Mucosa of stomach (tissue), 1 donor: Measurements from ENCODE around the gene CDH4.

ENCODE experiments used
- H3K27me3 ChIP-seq: one replicate; pipeline ENCODE4 v1.7.0; 2013; ENCODE audit warnings: mild to moderate bottlenecking, low read length; ENCODE audit not compliant: control insufficient read depth, insufficient read depth
- H3K36me3 ChIP-seq: one replicate; pipeline ENCODE4 v1.7.0; 2013; ENCODE audit warnings: low read length; ENCODE audit not compliant: control insufficient read depth, insufficient read depth
- H3K4me1 ChIP-seq: one replicate; pipeline ENCODE4 v1.7.0; 2013; ENCODE audit warnings: mild to moderate bottlenecking, low read length; ENCODE audit not compliant: control insufficient read depth, insufficient read depth
- H3K4me3 ChIP-seq: one replicate; pipeline ENCODE4 v1.7.0; 2013; ENCODE audit warnings: low read length
- H3K9ac ChIP-seq: one replicate; pipeline ENCODE4 v1.7.0; 2013; ENCODE audit warnings: mild to moderate bottlenecking, low read length, moderate library complexity
- H3K9me3 ChIP-seq: one replicate; pipeline ENCODE4 v1.7.0; 2013; ENCODE audit warnings: mild to moderate bottlenecking, low read length, moderate library complexity; ENCODE audit not compliant: control insufficient read depth
- donor health status: Pancreatic carcinoma.

CDH4 gene

DNA sequence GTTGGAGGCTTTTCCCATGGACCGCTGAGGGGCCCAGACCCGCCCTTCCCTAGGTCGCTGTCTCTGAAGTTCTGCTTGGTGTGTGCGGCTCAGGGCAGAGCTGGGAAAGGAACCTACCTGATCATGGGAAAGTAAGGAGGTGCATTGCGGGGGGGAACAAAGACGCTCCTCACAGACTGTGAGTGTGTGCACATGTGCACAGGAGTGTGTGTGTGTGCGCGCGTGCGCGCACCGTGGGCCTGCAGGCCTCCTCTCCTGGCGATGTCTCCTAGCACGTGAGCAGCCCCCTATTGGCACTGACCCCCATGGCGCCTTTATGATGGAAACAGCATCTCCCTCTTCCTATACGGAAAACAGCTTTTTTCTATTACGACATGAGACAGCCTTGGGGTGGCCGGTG, 589.5 kb downstream of the CDH4 start:
- Histone ChIP-seq H3K4me3 (no peak overlapping the region), H3K36me3 (no peaks in the 10 kb centered on the region), H3K9ac (no peak overlapping the region), H3K4me1 (no peaks in the 10 kb centered on the region), H3K27me3 (no peaks in the 10 kb centered on the region), H3K9me3 (no peaks in the 10 kb centered on the region)

DNA sequence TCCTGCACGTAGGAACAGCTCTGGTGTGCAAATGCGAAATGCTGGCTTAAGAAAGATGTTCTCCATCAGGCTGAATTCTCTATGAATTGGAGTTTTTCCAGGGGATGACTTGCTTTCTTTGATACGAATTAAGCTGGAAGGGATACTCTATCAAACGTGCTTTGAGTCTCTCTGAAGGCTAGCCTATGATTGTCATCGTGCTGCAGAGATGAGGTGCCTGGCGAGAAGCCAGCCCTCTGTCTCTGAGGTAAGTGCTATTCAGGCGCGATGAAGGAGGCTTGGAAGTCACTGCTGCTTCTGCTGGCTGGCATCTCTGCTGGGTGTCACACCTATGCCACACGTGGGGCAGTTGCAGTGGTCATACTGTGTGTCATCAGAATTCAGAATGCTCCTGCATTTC, 589.9 kb downstream of the CDH4 start:
- Histone ChIP-seq H3K36me3 (no peaks in the 10 kb centered on the region), H3K27me3 (no peaks in the 10 kb centered on the region), H3K4me1 (no peaks in the 10 kb centered on the region), H3K4me3 (no peak overlapping the region), H3K9me3 (no peaks in the 10 kb centered on the region), H3K9ac (no peak overlapping the region)

DNA sequence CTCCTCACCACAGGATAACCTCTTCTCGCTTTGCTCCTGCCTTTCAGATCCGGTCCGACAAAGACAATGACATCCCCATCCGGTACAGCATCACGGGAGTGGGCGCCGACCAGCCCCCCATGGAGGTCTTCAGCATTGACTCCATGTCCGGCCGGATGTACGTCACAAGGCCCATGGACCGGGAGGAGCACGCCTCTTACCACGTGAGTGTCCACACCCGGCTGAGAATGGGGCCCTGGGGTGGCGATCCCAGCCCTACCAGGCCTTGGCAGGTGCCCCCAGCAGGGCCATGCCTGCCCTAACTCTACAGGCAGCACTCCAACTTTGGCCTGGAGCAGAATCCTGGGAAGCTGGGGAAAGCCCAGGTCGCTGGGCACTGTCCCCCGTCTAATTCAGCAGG, 592.6 kb downstream of the CDH4 start:
- no peaks in the 10 kb centered on the region for H3K36me3 ChIP-seq
- H3K9me3 ChIP-seq: no peaks in the 10 kb centered on the region
- no peaks in the 10 kb centered on the region for H3K27me3 ChIP-seq
- H3K4me1 ChIP-seq: no peaks in the 10 kb centered on the region
- H3K4me3 ChIP-seq: no peak overlapping the region
- H3K9ac ChIP-seq: no peak overlapping the region

DNA sequence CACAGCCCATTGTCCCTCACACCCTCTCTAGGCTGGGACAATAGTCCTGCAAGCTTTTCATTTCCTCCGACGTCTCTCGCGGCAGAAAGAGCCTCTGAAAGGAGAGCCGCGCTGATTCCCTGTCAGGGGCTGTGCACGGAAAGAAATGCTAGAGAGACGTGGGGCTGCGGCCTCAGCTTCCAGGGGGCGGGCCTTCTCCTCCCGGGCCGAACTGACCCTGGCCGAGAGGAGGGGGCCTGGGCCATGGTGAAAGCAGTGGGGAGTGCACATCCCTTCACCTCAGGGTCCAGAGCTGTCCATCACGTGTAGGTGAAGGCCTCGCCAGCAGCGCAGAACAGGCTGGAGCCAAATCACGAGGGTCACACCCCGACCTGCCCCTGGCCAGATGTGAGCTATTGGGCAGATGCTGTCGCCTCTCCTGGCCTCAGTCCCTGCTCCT, 593.2 kb downstream of the CDH4 start:
- Histone ChIP-seq H3K4me1 (no peaks in the 10 kb centered on the region), H3K4me3 (no peak overlapping the region), H3K9ac (no peak overlapping the region), H3K27me3 (no peaks in the 10 kb centered on the region), H3K9me3 (no peaks in the 10 kb centered on the region), H3K36me3 (no peaks in the 10 kb centered on the region)

DNA sequence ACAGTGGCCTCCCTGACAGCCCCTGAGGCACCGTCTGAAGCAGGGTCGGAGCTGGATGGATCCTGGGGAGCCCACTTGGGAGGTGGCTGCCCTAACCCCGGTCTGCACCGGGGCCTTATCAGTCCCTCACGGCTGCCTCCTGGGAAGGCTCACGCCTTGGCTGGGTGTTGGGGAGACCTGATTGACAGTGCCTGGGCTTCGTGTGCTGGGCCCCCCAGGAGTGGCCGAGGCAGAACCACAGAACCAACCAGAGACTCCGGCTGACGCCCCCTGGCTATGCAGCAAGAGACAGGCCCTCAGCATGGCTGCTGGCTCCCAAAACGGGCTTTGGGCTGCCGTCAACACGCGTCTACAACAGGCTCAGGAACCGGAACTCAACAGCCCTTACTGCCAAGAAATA, 594.0 kb downstream of the CDH4 start:
- no peak overlapping the region for H3K9ac ChIP-seq
- no peaks in the 10 kb centered on the region for H3K27me3 ChIP-seq
- H3K36me3 ChIP-seq: no peaks in the 10 kb centered on the region
- H3K4me1 ChIP-seq: no peaks in the 10 kb centered on the region
- H3K9me3 ChIP-seq: no peaks in the 10 kb centered on the region
- no peak overlapping the region for H3K4me3 ChIP-seq

DNA sequence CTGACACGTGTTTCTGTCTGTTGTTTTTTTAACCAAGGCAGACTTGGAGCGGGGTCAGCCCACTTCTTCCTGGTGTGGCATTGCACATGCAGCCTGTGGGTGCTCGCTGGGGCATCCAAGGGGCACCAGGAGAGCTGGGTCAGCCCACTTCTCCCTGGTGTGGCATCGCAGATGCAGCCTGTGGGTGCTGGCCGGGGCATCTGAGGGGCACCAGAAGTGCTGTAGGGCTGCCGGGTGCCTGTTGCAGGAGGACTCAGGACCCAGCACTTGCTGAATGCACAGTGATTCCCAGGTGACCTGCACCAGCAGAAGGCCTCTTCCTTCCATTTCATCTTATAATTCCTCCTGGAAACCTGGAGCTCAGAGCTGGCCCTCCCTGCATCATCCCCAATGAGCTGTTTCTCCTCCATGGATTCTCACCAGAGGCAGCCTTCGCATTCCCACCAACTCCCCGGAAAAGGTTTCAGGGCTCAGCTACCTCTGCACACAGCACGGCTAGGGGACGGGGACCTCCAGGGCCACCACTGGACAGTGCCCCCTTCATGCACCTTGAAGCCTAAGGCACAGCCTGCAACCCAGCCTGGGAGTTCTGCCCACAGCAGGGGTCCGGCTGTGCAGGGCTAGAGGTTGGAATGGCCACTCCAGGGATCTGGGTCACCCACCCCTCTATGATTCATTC, 594.8 kb downstream of the CDH4 start:
- no peaks in the 10 kb centered on the region for H3K4me1 ChIP-seq
- no peaks in the 10 kb centered on the region for H3K36me3 ChIP-seq
- H3K27me3 ChIP-seq: no peaks in the 10 kb centered on the region
- H3K9ac ChIP-seq: no peak overlapping the region
- H3K9me3 ChIP-seq: no peaks in the 10 kb centered on the region
- H3K4me3 ChIP-seq: no peak overlapping the region

DNA sequence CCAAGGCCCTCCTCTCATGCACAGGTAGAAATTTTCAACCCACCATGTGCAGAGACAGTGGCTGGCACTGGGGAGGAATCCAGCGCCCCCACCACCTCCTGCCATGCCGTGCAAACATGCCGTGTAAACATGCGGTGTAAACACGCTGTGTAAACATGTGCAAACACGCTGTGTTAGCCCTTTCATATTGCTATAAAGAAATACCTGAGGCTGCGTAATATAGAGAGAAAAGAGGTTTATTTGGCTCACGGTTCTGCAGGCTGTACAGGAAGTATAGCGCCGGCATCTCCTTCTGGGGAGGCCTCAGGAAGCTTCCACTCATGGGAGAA, 595.3 kb downstream of the CDH4 start:
- no peaks in the 10 kb centered on the region for H3K9me3 ChIP-seq
- no peaks in the 10 kb centered on the region for H3K27me3 ChIP-seq
- H3K4me1 ChIP-seq: no peaks in the 10 kb centered on the region
- H3K36me3 ChIP-seq: no peaks in the 10 kb centered on the region
- no peak overlapping the region for H3K9ac ChIP-seq
- H3K4me3 ChIP-seq: no peak overlapping the region

DNA sequence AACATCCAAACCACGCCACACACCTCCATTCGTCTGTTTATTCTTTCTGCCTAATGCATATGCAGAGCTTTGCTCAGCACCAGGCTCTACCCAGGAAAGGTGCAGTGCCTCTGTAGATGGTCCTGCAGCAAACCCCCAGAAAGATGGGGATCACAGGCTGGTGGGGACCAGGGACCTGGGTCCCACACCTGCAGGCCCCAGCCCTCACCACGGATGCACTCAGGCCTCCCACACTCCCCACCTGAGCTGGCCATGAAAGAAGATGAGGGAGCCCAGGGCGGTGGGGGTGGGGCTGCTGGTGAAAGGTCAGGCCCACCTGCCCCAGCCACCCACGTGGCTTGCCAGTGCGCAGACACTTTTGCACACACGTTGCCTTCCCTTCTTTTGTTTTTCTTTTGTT, 595.9 kb downstream of the CDH4 start:
- Histone ChIP-seq H3K4me3 (no peak overlapping the region), H3K9ac (no peak overlapping the region), H3K9me3 (no peaks in the 10 kb centered on the region), H3K4me1 (no peaks in the 10 kb centered on the region), H3K27me3 (no peaks in the 10 kb centered on the region), H3K36me3 (no peaks in the 10 kb centered on the region)

DNA sequence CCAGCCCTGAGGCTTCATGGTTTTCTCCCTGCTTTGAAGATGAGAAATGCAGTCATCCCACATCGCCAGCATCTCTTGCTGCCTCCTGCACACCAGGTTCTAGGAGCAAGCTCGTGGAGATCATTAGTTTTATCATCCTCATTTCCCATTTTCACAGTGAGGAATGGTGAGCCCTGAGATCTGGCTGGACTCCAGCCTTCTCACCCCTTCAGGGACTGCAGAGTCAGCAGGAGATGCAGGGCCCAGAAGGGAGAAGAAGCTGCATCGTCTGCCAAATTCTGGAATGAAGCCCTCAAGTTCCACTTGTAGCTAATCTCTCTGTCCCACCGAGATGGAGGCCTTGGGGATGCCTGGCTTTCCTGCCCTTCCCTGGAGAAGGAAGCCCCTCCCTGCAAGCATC, 596.8 kb downstream of the CDH4 start:
- Histone ChIP-seq H3K4me3 (no peak overlapping the region), H3K36me3 (no peaks in the 10 kb centered on the region), H3K9me3 (no peaks in the 10 kb centered on the region), H3K4me1 (no peaks in the 10 kb centered on the region), H3K27me3 (no peaks in the 10 kb centered on the region), H3K9ac (no peak overlapping the region)

DNA sequence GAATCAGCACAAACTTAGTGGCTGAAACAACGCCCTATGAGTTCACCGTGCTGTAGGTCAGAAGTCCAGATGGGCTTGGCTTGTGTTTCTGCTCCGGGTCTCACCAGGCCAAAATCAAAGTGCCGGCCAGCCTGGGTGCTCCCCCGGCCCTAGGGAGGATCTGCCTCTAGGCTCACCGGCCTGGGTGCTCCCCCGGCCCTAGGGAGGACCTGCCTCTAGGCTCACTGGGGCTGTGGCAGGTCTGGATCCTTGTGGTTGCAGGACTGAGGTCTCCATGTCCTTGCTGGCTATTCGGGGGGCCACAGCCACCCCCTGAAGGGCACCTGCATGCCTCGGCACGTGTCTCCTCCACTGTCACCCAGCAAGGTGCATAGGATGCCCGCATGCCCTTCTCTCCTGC, 597.3 kb downstream of the CDH4 start:
- Histone ChIP-seq H3K27me3 (no peaks in the 10 kb centered on the region), H3K36me3 (no peaks in the 10 kb centered on the region), H3K4me1 (no peaks in the 10 kb centered on the region), H3K4me3 (no peak overlapping the region), H3K9me3 (no peaks in the 10 kb centered on the region), H3K9ac (no peak overlapping the region)

DNA sequence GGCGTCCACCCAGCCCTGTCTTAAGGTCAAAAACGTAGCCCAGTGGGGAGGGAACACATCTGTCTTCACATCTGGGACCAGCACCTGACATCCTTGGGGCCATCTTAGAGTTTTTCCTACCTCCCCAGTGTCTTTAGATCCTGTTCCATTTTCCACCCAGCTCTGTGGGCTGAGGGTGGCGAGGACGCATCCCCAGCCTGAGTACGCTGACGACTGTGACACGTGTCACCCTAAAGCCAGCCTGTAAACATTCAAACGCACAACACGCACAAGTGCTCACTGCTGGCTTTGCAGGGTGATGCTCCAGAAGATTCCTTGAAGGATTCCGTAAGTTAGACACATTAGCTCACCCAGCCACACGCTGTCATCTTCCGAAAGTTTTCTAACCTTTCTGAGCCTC, 597.8 kb downstream of the CDH4 start:
- no peak overlapping the region for H3K4me3 ChIP-seq
- H3K27me3 ChIP-seq: no peaks in the 10 kb centered on the region
- H3K36me3 ChIP-seq: no peaks in the 10 kb centered on the region

DNA sequence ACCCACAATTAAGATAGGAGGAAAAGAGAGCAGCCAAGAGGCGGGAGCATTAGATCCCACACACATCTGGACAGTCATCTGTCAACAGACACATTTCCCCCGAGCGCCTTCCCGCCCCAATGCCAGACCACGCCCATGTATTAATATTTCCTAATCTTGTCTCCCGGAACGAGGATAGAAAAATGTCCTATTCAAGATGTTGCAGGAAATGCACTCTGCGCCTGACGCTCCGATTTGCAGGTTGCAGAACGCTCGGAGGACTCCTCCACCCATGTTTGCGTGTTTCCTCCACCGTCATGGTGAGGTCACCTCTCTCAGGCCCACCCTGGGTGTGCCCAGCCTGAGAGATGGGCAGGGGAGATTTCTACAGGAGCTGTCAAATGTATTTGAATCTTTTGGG, 598.4 kb downstream of the CDH4 start:
- Histone ChIP-seq H3K27me3 (no peaks in the 10 kb centered on the region), H3K4me3 (no peak overlapping the region), H3K9me3 (no peaks in the 10 kb centered on the region), H3K9ac (no peak overlapping the region), H3K36me3 (no peaks in the 10 kb centered on the region), H3K4me1 (no peaks in the 10 kb centered on the region)

More for the DNA sequence above, 597.8 kb downstream of the CDH4 start:
- Histone ChIP-seq H3K4me1 (no peaks in the 10 kb centered on the region), H3K9ac (no peak overlapping the region), H3K9me3 (no peaks in the 10 kb centered on the region)
